OCI-M2 (cell line): Measurements from ENCODE around the gene NRDC.
"Not testable (repeated sequence)": the region's sequence is repeated elsewhere in the genome, so short reads cannot be mapped to it uniquely, and the experiment has no call there.

Experiments used
- DNase-seq: peaks from one replicate; lab custom pipeline; 2025; ENCODE audit not compliant: unreplicated experiment; lab: John Stamatoyannopoulos, UW

The NRDC gene

DNA sequence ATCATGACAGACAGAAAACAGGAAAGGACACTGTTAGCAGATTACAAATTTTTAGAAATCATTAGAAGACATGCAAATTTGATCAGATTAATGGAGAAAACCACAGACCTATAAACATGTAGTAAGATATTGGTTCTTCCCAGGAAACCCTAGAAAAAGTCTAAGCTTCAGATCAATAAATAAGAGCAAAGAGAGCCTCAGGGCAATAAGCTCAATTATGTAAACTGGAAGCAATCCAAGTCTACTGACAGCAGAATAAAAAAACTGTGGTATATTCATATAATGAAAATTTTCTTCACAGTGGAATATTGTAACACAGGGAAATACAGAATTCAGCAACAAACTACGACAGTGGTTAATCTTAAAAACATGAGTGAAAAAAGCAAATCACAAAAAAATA lies 36.3 kb downstream of the NRDC start:
- DNase-seq, result no peak

DNA sequence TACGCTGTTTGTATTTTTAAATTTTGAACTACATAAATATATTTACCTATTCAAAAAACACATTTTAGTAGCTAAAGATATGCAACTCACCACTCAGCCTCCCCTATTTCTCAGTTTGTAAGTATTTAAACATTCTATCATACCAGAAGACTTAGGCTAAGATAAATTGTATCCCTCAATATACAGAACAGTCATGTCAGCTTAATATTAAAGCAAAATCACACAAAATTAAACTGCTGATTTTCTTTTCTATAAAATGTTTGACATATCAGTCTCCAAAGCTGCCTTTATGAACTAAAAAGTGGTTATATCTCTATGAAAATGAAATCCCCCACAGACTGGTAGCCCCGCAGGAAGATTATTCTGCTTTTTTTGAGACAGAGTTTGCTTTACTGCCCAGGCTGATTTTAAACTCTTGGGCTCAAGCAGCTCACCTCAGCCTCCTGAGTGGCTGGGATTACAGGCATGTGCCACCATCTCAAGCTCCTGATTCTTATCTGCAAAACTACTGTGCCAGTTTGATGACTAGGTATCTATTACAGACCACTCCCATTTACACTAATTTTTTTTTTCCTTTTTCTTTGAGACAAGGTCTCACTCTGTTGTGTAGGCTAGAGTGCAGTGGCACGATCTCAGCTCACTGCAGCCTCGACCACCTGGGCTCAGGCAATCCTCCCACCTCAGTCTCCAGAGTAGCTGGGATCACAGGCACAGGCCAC lies 37.6 kb downstream of the NRDC start:
- no peak for DNase-seq

DNA sequence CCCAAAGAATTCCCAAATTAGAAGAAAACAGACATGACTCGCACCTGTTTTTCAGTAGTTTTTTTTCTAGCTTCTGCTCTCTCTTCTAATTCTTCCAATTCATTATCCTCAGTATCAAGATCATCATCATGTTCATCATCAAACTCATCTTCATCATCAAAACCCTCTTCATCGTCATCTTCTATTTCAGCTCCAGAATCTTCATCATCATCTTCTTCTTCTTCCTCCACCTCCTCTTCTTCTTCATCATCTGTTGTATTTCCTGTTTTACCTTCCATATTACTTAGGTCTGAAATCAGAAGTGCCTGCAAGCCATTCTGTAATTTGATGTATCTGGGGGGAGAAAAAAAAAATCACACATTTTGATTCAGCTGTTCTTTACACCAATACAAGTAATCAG lies 38.3 kb downstream of the NRDC start:
- no peak for DNase-seq

DNA sequence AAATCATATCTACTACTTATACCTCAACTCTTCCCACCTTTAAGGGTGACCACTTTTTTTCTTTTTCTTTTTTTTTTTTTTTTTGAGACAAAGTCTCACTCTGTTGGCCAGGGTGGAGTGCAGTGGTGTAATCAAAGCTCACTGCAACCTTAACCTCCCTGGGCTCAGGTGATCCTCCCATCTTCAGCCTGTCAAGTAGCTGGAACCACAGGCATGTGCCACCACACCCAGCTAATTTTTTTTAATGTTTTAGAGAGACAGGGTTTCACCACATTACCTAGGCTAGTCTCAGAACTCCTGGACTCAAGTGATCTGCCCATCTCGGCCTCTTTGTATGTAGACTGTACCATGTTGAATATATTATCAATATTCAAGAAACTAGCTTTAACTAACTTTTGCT lies 39.4 kb downstream of the NRDC start:
- DNase-seq, result no peak

DNA sequence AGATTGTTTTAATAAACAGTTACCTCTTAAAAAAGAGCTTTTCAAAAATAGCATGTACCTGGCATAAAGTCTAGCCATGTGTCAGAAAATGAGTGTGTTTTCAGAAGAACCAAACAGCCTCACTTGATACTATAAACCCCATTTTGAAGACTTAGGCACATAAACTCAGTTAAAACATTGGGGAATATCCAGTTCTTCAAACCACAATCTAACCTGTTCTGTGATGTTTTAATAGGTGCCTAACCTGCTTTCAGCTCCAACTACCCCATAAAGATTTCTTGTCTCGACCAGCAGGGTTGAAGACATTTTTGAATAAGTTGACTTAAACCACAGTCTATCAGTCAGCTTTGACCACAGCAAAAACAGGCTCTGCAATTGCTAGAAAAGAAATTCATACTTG lies 41.3 kb downstream of the NRDC start:
- no peak for DNase-seq

DNA sequence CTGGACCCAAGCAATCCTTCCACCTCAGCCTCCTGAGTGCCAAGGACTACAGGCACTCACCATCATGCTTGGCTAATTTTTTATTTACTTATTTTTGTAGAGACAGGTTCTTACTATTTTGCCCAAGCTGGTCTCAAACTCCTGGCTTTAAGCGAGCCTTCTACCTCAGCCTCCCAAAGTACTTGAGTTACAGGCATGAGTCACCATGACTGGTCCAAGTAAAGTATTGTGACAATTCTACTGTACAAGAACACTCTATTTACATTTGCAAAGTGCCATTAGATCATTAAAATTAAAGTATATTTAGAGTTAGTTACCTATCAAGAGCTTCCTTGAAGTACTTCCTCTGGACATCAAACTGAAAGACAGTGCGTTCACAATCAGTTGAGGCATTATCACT lies 44.8 kb downstream of the NRDC start:
- DNase-seq, result no peak

DNA sequence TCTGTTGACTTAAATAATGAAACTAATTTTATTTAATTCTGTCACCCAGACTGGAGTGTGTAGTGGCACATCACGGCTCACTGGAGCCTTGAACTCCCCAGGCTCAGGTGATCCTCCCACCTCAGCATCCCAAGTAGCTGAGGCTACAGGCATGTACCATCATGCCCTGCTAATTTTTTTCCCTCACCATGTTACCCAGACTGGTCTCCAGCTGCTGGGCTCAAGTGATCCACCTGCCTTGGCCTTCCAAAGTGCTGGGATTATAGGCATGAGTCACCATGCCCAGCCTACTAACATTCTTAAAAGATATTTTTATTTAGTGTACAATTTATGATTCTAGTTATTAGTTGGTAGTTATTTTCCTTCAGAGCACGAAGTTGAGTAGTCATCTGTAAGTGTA lies 49.5 kb downstream of the NRDC start:
- no peak for DNase-seq

DNA sequence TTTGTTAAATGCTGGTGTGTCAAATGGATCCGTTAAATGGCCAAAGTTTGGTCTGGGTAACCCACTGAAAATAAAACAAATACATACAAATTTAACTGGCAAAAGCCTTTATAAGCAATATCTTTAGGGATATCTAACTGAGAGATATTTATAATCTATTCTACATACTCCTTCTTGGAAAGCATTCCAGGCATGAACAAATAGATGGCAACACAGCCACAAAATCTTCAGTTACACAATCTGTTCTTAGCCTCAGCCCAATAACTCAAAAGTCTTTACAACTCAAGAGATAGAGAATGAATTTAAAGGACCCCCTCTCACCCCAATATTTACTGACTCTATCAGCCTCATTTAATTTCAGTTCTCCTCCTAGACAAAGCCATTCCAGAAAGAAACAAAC lies 58.7 kb downstream of the NRDC start:
- no peak for DNase-seq

DNA sequence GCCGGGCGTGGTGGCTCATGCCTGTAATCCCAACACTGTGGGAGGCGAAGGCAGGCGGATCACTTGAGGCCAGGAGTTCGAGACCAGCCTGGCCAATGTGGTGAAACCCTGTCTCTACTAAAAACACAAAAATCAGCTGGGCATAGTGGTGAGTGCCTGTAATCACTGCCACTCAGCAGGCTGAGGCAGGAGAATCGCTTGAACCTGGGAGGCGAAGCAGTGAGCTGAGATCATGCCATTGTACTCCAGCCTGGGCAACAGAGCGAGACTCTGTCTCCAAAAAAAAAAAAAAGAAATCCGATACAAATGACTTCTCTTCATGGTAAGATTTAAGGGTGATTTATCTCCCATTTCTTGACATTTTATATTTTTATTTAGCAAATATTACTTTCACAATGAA lies 59.5 kb downstream of the NRDC start:
- not testable (repeated sequence) for DNase-seq

DNA sequence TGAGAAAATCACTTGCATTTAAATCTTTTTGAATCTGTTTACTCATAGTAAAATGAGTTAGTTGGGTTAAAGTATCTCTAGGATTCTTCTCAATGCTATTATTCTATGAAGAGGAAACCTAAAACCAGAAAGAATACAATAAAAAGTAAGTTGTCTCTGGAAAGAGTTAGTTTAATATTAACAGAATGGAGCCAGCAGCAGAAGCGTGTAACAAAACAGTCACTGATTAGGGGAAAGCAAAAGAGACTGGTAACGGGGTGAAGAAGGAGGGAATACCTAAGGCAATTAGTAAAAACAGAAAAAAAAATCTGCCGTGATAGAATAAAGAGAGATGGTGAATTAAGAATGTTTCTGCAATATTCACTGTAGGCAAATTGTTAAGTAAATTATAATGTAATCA lies 60.0 kb downstream of the NRDC start:
- no peak for DNase-seq

DNA sequence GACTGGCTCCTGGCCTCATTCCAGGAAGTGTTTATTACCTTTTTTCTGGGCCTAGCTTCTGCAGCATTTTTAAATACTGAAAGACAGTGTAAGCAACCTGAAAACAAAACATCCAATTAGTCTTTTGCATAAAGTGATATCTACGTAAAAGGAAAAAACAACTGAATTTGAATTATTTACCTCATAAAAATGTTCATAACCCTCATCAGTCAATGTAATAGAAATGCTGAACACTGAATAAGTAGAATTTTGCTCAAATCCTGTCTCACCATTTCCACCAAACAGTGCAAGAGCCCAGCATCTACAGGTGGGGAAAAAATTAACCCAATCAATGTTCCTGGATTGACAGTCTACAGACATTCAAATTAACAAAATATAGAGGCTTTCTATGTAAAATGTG lies 64.0 kb downstream of the NRDC start:
- no peak for DNase-seq

DNA sequence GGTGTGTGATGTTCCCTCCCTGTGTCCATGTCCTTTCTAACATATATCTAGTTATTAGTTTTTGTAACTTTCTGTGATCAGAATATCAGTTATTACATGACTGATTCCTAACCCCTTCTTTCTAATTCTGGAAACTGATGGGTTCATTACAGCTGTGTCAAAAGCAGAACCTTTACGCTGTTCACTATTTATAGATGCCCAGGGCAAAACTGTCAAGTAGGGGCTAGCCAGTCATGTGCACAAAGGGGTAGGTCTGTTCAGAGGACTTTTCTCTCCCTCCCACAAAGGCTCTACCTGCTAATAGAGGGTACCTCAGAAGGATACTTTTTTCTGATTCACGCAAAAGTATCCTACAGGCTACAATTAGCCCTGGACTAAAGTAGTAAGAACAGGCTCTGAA lies 79.2 kb downstream of the NRDC start:
- no peak for DNase-seq

DNA sequence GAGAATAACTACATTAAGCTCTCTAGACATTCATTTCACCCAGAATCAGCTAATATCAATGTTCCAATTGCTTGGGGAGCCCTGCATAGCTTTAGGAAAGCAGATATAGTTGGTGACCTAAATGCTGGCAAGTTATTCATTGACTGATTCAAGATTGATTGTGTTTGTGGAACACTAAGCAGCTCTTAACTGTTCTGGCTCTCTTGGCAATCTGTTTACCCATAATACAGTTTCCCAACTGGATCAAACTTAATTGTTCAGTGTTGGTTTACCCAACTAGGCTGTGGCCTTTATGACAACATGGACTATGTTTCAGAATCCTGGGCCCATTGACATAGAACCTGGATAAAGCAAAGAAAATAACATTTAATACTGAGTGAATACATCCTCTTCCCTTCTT lies 83.7 kb downstream of the NRDC start:
- no peak for DNase-seq

DNA sequence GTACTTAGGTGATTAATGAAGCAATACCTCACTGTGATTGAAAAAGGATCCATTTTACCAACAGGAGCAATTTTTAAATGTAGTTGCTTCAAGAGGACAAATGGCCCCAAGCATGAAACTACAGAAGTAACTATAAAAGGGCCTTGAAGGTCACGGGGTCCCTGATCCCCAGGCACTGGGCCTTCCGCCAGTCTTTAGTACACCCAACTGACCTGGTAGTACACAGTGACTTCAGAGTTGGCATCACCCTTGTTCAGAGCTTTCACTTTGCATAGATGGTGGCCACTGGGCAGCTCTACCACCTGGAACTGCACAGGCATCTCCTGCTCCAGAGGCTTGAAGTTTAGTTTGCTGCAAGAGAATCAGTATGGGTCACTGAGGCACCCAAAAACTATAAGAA lies 84.3 kb downstream of the NRDC start:
- no peak for DNase-seq

DNA sequence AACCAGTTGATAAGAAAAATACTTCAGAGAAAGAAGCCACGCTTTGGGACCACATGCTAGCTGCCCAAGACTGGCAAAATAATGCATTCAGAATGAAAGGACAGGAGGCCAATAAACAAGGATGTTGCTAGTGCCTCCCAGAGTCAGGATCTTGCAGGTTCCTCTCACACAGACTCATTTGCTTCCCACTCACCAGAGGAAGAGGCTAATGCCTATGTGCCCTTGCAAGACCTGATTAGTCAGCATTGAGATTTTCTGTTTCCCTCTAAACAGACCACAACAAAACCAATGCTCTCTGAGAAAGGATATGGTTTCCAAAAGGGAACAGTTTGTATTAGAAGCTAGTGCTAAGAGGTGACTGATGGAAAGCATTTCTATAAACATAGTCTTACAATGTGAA lies 85.7 kb downstream of the NRDC start:
- no peak for DNase-seq

DNA sequence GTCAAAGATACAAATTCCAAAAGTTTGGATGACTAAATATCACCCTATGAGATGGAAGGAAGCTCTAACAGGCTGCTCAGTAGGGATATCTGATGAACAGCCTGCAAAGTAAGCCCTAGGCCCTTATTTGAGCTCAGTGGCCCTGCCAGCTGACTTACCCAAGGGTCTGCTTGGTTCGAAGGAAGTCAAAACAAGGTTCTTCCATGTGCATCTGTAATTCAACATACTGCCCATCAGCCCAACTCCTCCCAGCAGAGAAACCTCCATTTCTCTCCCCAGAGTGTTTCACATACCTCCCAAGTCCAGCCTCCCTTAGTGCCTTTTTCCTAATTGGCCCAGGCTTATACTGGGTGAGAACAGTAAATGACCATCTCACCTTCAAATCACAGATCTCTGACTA lies 86.6 kb downstream of the NRDC start:
- DNase-seq, result no peak

DNA sequence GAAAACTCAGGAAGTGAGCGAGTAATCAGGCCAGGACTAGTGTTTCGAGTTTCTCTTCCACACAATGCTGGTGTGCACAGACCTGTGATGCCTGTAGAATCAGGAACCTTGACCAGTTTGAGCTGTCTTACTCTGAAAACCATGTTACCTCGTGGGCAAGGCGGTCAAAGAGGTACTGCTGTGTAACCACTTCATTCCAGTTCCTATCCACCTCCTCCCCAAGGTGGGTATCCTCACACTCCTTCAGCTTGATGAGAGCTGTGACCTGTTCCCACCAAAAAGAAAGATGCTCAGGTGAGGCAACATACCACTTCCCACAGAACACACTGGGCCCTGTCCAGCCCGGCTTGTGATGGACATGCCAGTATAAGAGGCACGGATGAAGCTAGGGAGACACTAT lies 88.1 kb downstream of the NRDC start:
- no peak for DNase-seq

DNA sequence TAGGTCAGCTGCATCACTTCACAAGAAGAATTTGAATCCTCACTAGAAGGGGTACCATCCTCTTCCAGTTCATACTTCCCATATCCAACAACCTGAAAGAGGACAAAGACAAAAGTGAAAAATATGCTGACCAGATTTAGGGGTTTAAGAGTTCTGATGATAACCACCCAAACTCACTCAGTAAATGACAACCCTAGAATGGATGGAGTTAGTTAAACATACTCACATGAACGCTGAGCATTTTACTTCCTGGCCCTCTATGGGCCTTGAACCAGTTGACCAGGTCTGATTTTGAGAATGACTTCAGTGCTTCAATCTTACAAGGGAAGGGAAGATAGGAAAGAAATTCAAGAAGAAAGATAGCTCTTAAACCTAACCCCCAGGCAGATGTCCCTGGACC lies 89.2 kb downstream of the NRDC start:
- no peak for DNase-seq

DNA sequence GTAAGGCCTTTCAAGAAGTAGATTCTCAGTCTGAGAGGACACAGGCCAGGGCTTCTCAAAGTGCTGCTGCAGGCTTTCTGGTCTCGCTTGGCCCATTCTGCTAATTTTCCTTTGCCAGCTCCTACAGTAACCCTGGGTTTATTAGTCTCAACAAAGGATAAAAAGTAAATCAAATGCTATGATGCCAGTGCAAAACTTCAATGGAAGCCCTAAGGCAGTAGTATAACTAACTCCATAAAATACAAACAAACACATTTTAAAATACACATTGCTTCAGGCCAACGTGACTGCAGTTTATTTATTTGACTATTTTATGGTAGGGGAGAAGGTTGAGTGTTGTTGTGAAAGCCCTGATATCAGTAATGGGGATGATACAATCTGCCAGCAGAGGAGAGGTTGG lies 89.6 kb downstream of the NRDC start:
- DNase-seq, result no peak

DNA sequence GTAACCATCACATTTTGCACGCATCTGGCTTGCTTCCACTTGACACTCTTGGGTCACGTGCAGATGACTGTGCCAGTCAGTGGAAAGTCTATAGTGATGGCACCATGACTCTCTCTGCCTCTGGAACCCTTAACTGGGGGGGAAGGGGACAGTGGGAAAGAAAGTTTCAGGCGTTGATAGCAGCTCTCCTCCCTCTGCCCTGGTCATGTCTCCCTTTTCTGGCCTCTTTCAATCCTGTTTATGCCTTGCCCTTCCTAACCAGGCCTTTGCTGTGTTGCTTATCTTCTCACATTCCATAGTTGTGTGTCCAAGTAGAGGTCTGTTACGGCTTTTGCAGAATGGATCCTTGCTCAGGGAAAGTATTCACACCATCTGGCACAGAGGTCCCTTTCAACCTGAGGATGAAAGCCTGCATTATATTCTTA lies 93.5 kb downstream of the NRDC start:
- no peak for DNase-seq

DNA sequence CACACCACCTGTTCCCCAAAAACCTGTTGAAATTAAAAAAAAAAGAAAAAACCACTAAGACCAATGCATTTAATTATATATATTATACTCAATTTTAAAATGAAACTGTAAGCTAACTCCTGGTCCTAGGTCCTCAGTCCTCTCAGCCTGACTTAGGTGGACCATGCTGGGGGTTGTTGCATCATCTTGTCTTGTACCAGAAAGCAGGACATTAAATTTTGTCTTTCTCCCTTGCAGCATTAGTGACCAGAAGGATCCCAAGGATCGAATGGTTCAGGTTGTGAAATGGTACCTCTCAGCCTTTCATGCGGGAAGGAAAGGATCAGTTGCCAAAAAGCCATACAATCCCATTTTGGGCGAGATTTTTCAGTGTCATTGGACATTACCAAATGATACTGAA lies 97.6 kb downstream of the NRDC start:
- no peak for DNase-seq

DNA sequence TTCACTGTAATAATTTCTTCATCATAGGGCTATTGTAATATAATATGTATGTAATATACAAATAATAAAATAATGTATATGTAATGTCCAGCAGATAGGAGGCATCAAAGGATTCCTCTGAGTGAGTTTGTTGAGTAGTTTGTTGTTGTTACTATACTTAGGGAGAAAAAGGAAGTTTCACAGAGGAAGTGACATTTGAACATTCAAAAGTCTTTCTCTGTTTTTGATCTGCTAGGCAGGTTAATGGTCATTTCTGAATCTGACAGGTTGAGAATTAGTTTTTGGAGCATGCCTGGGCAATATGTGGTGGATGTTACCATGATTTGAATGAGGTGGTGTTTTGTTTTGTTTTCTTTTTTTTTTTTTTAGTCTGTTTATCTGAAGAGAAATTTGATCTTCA lies 102.1 kb downstream of the NRDC start:
- DNase-seq, result no peak

DNA sequence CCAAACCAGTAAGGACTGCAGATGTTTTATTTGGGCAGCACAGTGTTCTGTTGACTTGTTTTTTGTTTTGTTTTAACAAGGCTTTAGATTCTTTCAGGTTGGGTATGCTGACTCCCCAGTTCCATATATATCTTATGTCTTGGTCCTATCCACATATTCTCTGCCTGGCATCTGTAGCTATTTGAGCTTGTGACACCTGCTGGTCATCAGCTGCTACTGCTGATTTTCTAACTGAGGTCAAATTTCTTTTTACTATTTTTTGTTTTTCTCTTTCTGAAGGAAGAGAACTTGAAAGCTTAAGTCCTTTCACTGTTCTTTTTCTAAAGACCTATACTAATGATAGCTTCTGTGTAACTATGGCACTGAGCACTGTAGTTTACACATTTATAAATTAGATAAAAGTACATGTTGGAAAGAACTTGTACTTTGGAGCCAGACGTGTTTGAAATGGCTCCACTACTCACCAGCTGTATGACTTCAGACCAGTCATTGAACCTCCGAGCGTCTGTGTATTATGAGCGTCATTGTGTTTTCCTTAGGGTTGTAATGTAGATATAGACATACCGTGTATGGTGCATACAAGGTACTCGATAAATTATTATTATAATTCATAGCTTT lies 109.4 kb downstream of the NRDC start:
- no peak for DNase-seq
